ENCODE measurements around the gene SHISA5. TPM values are rescaled to one million over a fixed set of nuclear protein-coding genes. Genes with fewer than 3 reads are reported as not detected.

Gene SHISA5
- total RNA-seq, 1 donor, result 121 TPM

DNA sequence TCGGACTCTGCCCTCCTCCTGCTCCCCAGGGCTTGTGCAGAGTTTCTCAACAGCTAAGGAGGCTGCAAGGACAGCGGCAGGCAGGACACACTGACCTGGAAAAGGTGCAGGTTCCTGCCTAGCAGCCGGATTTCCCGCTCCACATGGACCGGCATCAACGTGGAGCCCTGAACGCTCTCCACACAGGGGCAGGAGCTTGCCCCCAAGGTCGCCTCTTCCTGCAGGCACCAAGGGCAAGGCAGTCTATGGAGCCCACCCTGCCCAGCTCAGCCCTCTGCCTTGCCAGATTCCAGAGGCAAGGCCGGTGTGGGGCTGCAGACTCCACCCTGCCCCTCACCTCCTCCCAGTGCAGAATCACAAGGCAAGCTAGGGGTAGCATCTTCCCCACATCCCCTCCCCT, 84.8 kb downstream of the SHISA5 start:
- TF ChIP-seq, protein P1, sequence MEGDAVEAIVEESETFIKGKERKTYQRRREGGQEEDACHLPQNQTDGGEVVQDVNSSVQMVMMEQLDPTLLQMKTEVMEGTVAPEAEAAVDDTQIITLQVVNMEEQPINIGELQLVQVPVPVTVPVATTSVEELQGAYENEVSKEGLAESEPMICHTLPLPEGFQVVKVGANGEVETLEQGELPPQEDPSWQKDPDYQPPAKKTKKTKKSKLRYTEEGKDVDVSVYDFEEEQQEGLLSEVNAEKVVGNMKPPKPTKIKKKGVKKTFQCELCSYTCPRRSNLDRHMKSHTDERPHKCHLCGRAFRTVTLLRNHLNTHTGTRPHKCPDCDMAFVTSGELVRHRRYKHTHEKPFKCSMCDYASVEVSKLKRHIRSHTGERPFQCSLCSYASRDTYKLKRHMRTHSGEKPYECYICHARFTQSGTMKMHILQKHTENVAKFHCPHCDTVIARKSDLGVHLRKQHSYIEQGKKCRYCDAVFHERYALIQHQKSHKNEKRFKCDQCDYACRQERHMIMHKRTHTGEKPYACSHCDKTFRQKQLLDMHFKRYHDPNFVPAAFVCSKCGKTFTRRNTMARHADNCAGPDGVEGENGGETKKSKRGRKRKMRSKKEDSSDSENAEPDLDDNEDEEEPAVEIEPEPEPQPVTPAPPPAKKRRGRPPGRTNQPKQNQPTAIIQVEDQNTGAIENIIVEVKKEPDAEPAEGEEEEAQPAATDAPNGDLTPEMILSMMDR (IDR thresholded peaks at IDR 0.05; ENCODE audit: insufficient read depth, low read depth, low read length), result no peak
- DNase-seq (ENCODE audit: low read depth), result no peak
- no peak overlapping the region for H3K4me3 ChIP-seq (ENCODE audit: low read depth, low read length)

DNA sequence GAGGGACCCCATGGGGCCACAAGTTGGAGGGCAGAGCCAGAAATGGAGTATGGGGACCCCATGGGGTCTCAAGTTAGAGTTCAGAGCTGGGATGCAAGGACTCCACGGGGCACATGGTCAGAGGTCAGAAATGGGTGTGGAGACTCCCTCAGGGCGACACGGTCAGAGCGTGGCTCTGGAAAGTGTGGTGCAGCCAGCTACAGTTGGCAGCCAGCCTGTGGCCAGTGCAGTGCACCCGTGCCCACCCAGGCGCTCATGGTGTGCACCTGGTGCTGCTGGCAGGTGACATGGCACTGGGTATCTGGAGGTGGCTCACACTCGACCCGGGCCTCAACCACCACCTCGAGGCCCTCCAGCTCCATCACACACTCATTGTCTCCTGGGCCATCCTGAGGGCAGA, 85.3 kb downstream of the SHISA5 start:
- DNase-seq (ENCODE audit: low read depth), result no peak
- TF ChIP-seq, protein P1 (IDR thresholded peaks at IDR 0.05; ENCODE audit: insufficient read depth, low read depth, low read length), result no peak
- no peak overlapping the region for H3K4me3 ChIP-seq (ENCODE audit: low read depth, low read length)

DNA sequence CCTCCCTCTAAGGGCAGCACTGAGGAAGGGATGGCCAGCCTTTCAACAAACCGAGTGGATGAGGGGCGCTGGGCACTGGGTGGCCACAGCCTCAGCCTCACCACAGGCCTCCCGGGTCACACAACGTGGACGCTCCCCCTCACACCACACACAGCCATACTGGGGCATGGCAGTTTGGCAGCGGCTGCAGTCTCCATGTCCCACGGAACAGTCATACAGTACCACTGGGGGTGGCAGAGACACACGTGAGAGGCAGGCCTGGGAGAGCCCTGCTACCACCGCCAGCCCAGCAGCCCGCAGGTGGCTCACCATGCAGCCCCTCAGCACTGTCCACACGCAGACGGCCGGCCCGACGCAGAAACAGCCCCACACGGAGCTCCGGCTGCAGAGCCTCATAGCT, 85.8 kb downstream of the SHISA5 start:
- TF ChIP-seq, protein P1 (IDR thresholded peaks at IDR 0.05; ENCODE audit: insufficient read depth, low read depth, low read length), result no peak

More for the DNA sequence above, 85.8 kb downstream of the SHISA5 start:
- no peak for DNase-seq (ENCODE audit: low read depth)
- H3K4me3 ChIP-seq (ENCODE audit: low read depth, low read length), result no peak overlapping the region

Small RNA genes within 50 kb of the gene (small RNA-seq; reads per million reads assigned to genes)
- gene MIR6823, result not detected

Other genes with a start within 250 kb of the SHISA5 start
- gene NME6, start 202.8 kb downstream of the SHISA5 start, total RNA-seq, result 21.6 and 25.9 TPM in 2 replicates
- not detected in 2 replicates for gene SPINK8, start 170.5 kb downstream of the SHISA5 start, total RNA-seq
- not detected in 2 replicates for gene FBXW12, start 132.0 kb downstream of the SHISA5 start, total RNA-seq
- 26.1 and 35.0 TPM in 2 replicates for gene PLXNB1, start 74.1 kb downstream of the SHISA5 start, total RNA-seq
- gene CCDC51, start 64.1 kb downstream of the SHISA5 start, total RNA-seq, result 15.5 and 21.2 TPM in 2 replicates
- 186 and 216 TPM in 2 replicates for gene TMA7, start 63.9 kb downstream of the SHISA5 start, total RNA-seq
- 5.5 and 7.8 TPM in 2 replicates for gene ATRIP, start 57.4 kb downstream of the SHISA5 start, total RNA-seq
- 18.1 and 22.5 TPM in 2 replicates for gene PFKFB4, start 52.6 kb upstream of the SHISA5 start, total RNA-seq
- 6.0 and 11.9 TPM in 2 replicates for gene UCN2, start 59.6 kb upstream of the SHISA5 start, total RNA-seq
- 79.0 and 140 TPM in 2 replicates for gene COL7A1, start 91.2 kb upstream of the SHISA5 start, total RNA-seq
- 405 and 418 TPM in 2 replicates for gene UQCRC1, start 105.5 kb upstream of the SHISA5 start, total RNA-seq
- gene TMEM89, start 117.6 kb upstream of the SHISA5 start, total RNA-seq, result not detected in 2 replicates
- gene SLC26A6, start 131.3 kb upstream of the SHISA5 start, total RNA-seq, result 34.8 and 45.8 TPM in 2 replicates
- 1.6 and 1.7 TPM in 2 replicates for gene CELSR3, start 158.7 kb upstream of the SHISA5 start, total RNA-seq
- gene NCKIPSD, start 181.7 kb upstream of the SHISA5 start, total RNA-seq, result 17.7 and 23.3 TPM in 2 replicates
- 46.4 and 55.7 TPM in 2 replicates for gene IP6K2, start 213.0 kb upstream of the SHISA5 start, total RNA-seq

Data from fibroblast of villous mesenchyme (primary cell).